ENCODE data around the gene SSNA1.

DNA sequence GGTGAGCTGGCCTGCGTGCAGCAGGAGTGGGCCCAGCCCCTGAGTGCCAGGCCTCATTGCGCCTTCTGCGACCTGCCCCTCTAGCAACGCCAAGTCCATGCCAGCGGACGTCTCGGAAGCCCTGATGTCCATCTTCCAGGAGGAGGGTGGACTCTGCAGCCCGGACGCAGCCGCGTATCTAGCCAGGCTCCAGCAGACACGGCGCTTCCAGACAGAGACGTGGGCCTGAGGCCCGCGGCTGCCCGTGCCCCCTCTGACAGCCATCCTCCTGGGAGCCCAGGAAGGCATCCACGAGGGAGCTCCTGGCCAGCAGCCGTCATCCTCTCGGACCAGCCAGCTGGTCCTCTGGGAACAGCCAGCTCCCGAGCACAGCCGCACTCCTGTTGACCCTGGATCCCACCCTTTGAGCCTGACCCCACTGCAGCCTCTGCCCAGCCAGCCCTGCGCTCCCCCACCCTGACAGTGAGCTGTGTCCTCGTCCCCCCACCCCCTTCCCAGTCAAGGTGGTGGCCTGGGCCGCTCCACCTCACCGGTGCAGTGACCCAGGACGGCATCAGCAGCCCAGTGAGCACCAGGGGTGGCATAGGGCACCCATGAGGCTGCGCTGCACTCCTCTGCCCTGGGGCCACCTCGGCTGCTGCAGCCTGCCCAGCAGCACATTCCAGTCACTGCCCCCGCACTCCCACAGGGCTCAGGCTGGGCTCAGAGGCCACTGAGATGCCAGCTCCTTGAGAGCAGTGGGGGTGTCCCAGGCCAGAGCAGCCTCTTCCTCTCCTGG, 27.9 kb downstream of the SSNA1 start:
- TF ChIP-seq POLR2AphosphoS5 (IDR thresholded peaks at IDR 0.05; ENCODE audit: borderline replicate concordance, low read depth, low read length): no peak
- TF ChIP-seq EZH2 (IDR thresholded peaks at IDR 0.05): no peak
- TF ChIP-seq FOXP2 (optimal IDR thresholded peaks at IDR 0.05; ENCODE audit: control extremely low read depth, extremely low read length, insufficient read depth): no peak
